ENCODE data around the gene IDH3B.

GRCh38 chr20:2708073-2708415 is 44.0 kb upstream of the IDH3B start:
- no peak for TF ChIP-seq CTCF (IDR thresholded peaks at IDR 0.05 in 2 of 3, conservative IDR thresholded peaks at IDR 0.05 in 1 of 3; ENCODE audit: borderline replicate concordance in 1 of 3, insufficient read depth in 1 of 3, low read depth in 2 of 3, low read length in 2 of 3)
- TF ChIP-seq EZH2phosphoT487 (IDR thresholded peaks at IDR 0.05; ENCODE audit: borderline replicate concordance) = no peak
- no peak for TF ChIP-seq POLR2A (IDR thresholded peaks at IDR 0.05; ENCODE audit: borderline replicate concordance, extremely low read depth, insufficient read depth, insufficient read length)
- TF ChIP-seq CEBPB (IDR thresholded peaks at IDR 0.05; ENCODE audit: low read depth) = no peak
- TF ChIP-seq, protein P1, sequence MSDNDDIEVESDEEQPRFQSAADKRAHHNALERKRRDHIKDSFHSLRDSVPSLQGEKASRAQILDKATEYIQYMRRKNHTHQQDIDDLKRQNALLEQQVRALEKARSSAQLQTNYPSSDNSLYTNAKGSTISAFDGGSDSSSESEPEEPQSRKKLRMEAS (IDR thresholded peaks at IDR 0.05) = no peak
- TF ChIP-seq REST (IDR thresholded peaks at IDR 0.05; ENCODE audit: low read depth) = no peak
- no peak for TF ChIP-seq YY1 (IDR thresholded peaks at IDR 0.05; ENCODE audit: extremely low read depth, insufficient replicate concordance, low read depth, low read length)
